Neuronal stem cell (in vitro differentiated cells): Measurements from ENCODE around the gene RECQL5.
"Not testable (repeated sequence)": the region's sequence is repeated elsewhere in the genome, so short reads cannot be mapped to it uniquely, and the experiment has no call there.

Experiments
- DNase-seq: peaks from one replicate; pipeline ENCODE4 v3.0.0-alpha.2; 2013; ENCODE audit warnings: low spot score
- H2AFZ ChIP-seq: one replicate; pipeline ENCODE4 v1.6.1; 2013; ENCODE audit warnings: mild to moderate bottlenecking, low read length, inconsistent platforms
- H2AK5ac ChIP-seq: 2 replicates; pipeline ENCODE4 v1.6.1; 2013; ENCODE audit warnings: low read depth, mild to moderate bottlenecking, inconsistent platforms, low read length, moderate library complexity, mixed read lengths
- H2BK120ac ChIP-seq: 2 replicates; pipeline ENCODE4 v1.6.1; 2013; ENCODE audit warnings: low read depth, mild to moderate bottlenecking, inconsistent platforms, low read length, moderate library complexity, mixed read lengths
- H2BK12ac ChIP-seq: one replicate; pipeline ENCODE4 v1.6.1; 2013; ENCODE audit warnings: low read length, inconsistent platforms
- H2BK15ac ChIP-seq: 2 replicates; pipeline ENCODE4 v1.6.1; 2013; ENCODE audit warnings: mild to moderate bottlenecking, low read length, inconsistent platforms, mixed read lengths
- H2BK5ac ChIP-seq: one replicate; pipeline ENCODE4 v1.6.1; 2013; ENCODE audit warnings: inconsistent platforms, mild to moderate bottlenecking, low read length, moderate library complexity
- H3K14ac ChIP-seq: one replicate; pipeline ENCODE4 v1.6.1; 2013; ENCODE audit warnings: low read length, inconsistent platforms
- H3K18ac ChIP-seq: 2 replicates; pipeline ENCODE4 v1.6.1; 2013; ENCODE audit warnings: low read length, inconsistent platforms
- H3K23ac ChIP-seq: 2 replicates; pipeline ENCODE4 v1.6.1; 2013; ENCODE audit warnings: low read depth, mild to moderate bottlenecking, mixed read lengths, low read length, inconsistent platforms; ENCODE audit not compliant: poor library complexity
- H3K27ac ChIP-seq: replicated peaks from 3 replicates; pipeline ENCODE4 v1.5.1; 2013; ENCODE audit warnings: low read length, inconsistent platforms
- H3K27me3 ChIP-seq, 3 experiments: 2 replicates each; pipeline ENCODE4 v1.6.1; 2013; ENCODE audit warnings: low read length in 3 of 3, mild to moderate bottlenecking in 2 of 3, inconsistent platforms in 1 of 3, low read depth in 1 of 3, mixed read lengths in 1 of 3, moderate library complexity in 1 of 3; ENCODE audit not compliant: control insufficient read depth in 3 of 3, insufficient read depth in 3 of 3
- H3K36me3 ChIP-seq, 2 donors: replicated peaks in 1 of 2; 2 replicates each; pipeline ENCODE4 v1.6.1; 2013; ENCODE audit warnings: low read length in 2 of 2; ENCODE audit not compliant: control insufficient read depth in 2 of 2, insufficient read depth in 2 of 2
- H3K4ac ChIP-seq: 2 replicates; pipeline ENCODE4 v1.6.1; 2013; ENCODE audit warnings: inconsistent platforms, mild to moderate bottlenecking, low read length, moderate library complexity
- H3K4me1 ChIP-seq, 2 donors: 1 replicate in 1 of 2; 2 replicates in 1 of 2; pipeline ENCODE4 v1.6.1; 2013; ENCODE audit warnings: low read length in 2 of 2, low read depth in 1 of 2; ENCODE audit not compliant: control insufficient read depth in 2 of 2, insufficient read depth in 1 of 2
- H3K4me2 ChIP-seq: one replicate; pipeline ENCODE4 v1.6.1; 2013; ENCODE audit warnings: mild to moderate bottlenecking, low read length, inconsistent platforms; ENCODE audit not compliant: insufficient read depth, poor library complexity, severe bottlenecking
- H3K4me3 ChIP-seq, 2 donors: 2 replicates each; pipeline ENCODE4 v1.5.1; 2013; ENCODE audit warnings: low read length in 2 of 2, mild to moderate bottlenecking in 2 of 2, inconsistent platforms in 1 of 2, moderate library complexity in 1 of 2
- H3K79me1 ChIP-seq: one replicate; pipeline ENCODE4 v1.6.1; 2013; ENCODE audit warnings: low read depth, mild to moderate bottlenecking, inconsistent platforms, low read length, moderate library complexity
- H3K9ac ChIP-seq: one replicate; pipeline ENCODE4 v1.6.1; 2013; ENCODE audit warnings: mild to moderate bottlenecking, low read depth, low read length, inconsistent platforms; ENCODE audit not compliant: poor library complexity
- H3K9me3 ChIP-seq, 2 donors: replicated peaks in 1 of 2; 2 replicates each; pipeline versions ENCODE3 to v1.6.1; 2013; ENCODE audit warnings: low read length in 2 of 2, mild to moderate bottlenecking in 2 of 2, inconsistent platforms in 1 of 2, low read depth in 1 of 2, mixed read lengths in 1 of 2, moderate library complexity in 1 of 2; ENCODE audit not compliant: control insufficient read depth in 2 of 2, insufficient read depth in 1 of 2
- H4K8ac ChIP-seq: one replicate; pipeline ENCODE4 v1.6.1; 2013; ENCODE audit warnings: low read depth, mild to moderate bottlenecking, inconsistent platforms, low read length, moderate library complexity
- H4K91ac ChIP-seq: one replicate; pipeline ENCODE4 v1.6.1; 2013; ENCODE audit warnings: low read length, low read depth, mild to moderate bottlenecking, inconsistent platforms; ENCODE audit not compliant: poor library complexity
- WGBS, 2 donors: extraction: QIAGEN DNeasy Blood & Tissue Kit; methylation state at CpG; one replicate each; pipeline ENCODE4 v1.1.7; 2013; ENCODE audit warnings: missing lambda C conversion rate in 2 of 2, mixed read lengths in 1 of 2; ENCODE audit not compliant: insufficient read length in 2 of 2, insufficient replicate concordance in 1 of 2; ENCODE audit errors: extremely low coverage in 2 of 2; 5-methylcytosine and 5-hydroxymethylcytosine counted together

Gene RECQL5

GRCh38 chr17:75595920-75596313, 71.0 kb downstream of the RECQL5 start:
- H4K8ac ChIP-seq, result no peak overlapping the region
- no peak for DNase-seq
- H3K79me1 ChIP-seq, result peaks cover 3% of the 10 kb centered on the region
- H3K23ac ChIP-seq, result peak overlapping the region; percentile 94
- H3K4me2 ChIP-seq, result no peak overlapping the region
- H2BK15ac ChIP-seq, result peak overlapping the region; percentile 67
- no CpG with 5 or more reads among the region's 6 CpGs for WGBS, 2 donors
- H2BK12ac ChIP-seq, result no peak overlapping the region
- no peak overlapping the region for H3K14ac ChIP-seq
- no peak overlapping the region for H2AK5ac ChIP-seq
- H3K4ac ChIP-seq, result no peak overlapping the region
- no peak overlapping the region for H3K9ac ChIP-seq
- no peak overlapping the region for H2BK5ac ChIP-seq
- H2BK120ac ChIP-seq, result no peak overlapping the region
- no peaks in the 10 kb centered on the region for H3K9me3 ChIP-seq
- no peaks in the 10 kb centered on the region for H3K4me1 ChIP-seq
- no peak overlapping the region for H3K4me3 ChIP-seq
- H3K27me3 ChIP-seq, result peaks cover 0 to 29% (median 0%) of the 10 kb centered on the region in 3 experiments
- no peaks in the 10 kb centered on the region for H3K36me3 ChIP-seq
- no peak overlapping the region for H2AFZ ChIP-seq
- no peak overlapping the region for H3K27ac ChIP-seq
- H4K91ac ChIP-seq, result no peak overlapping the region
- H3K18ac ChIP-seq, result no peak overlapping the region

- Histone ChIP-seq H3K18ac (peak overlapping the region; percentile 41), H2AK5ac (peak overlapping the region; percentile 47), H3K14ac (no peak overlapping the region), H3K36me3 (no peaks in the 10 kb centered on the region), H3K79me1 (peaks cover 3% of the 10 kb centered on the region), H3K9ac (no peak overlapping the region), H4K91ac (no peak overlapping the region), H3K27me3 (peaks cover 0 to 34% (median 1%) of the 10 kb centered on the region in 3 experiments), H4K8ac (no peak overlapping the region), H2BK12ac (no peak overlapping the region), H3K4me2 (no peak overlapping the region), H2BK15ac (no peak overlapping the region), H2BK5ac (no peak overlapping the region), H3K4me3 (no peak overlapping the region), H3K4me1 (no peaks in the 10 kb centered on the region), H3K9me3 (no peaks in the 10 kb centered on the region), H3K4ac (no peak overlapping the region), H2BK120ac (no peak overlapping the region), H2AFZ (no peak overlapping the region), H3K27ac (no peak overlapping the region), H3K23ac (peak overlapping the region; percentile 85)
- no peak for DNase-seq
- WGBS, 2 donors, result no CpG with 5 or more reads among the region's 13 CpGs
These were observed 71.6 kb downstream of the RECQL5 start for GRCh38 chr17:75595284-75595919.

GRCh38 chr17:75594499-75595283, 72.3 kb downstream of the RECQL5 start:
- no peak overlapping the region for H3K4me2 ChIP-seq
- H3K4me1 ChIP-seq, result no peaks in the 10 kb centered on the region
- H2BK15ac ChIP-seq, result no peak overlapping the region
- H3K18ac ChIP-seq, result peak overlapping the region; percentile 0
- peak overlapping the region; percentile 53 for H2BK5ac ChIP-seq
- H2AFZ ChIP-seq, result no peak overlapping the region
- no peaks in the 10 kb centered on the region for H3K9me3 ChIP-seq
- H3K4ac ChIP-seq, result peak overlapping the region; percentile 93
- peak overlapping the region; percentile 17 for H4K8ac ChIP-seq
- H3K27me3 ChIP-seq, result peaks cover 0 to 35% (median 7%) of the 10 kb centered on the region in 3 experiments
- H2BK120ac ChIP-seq, result no peak overlapping the region
- WGBS, 2 donors, result no CpG with 5 or more reads among the region's 28 CpGs
- H3K27ac ChIP-seq, result no peak overlapping the region
- H2AK5ac ChIP-seq, result peak overlapping the region; percentile 47
- peaks cover 3% of the 10 kb centered on the region for H3K79me1 ChIP-seq
- peak overlapping the region; percentile 85 for H3K23ac ChIP-seq
- H3K4me3 ChIP-seq, result no peak overlapping the region
- no peak for DNase-seq
- H3K14ac ChIP-seq, result peak overlapping the region; percentile 94
- peak overlapping the region; percentile 38 for H3K9ac ChIP-seq
- H3K36me3 ChIP-seq, result no peaks in the 10 kb centered on the region
- H4K91ac ChIP-seq, result peak overlapping the region; percentile 1
- H2BK12ac ChIP-seq, result peak overlapping the region; percentile 4

GRCh38 chr17:75593430-75593829, 73.5 kb downstream of the RECQL5 start:
- no CpG with 5 or more reads among the region's 9 CpGs for WGBS, 2 donors

More at GRCh38 chr17:75593430-75593829, 73.5 kb downstream of the RECQL5 start:
- H2BK15ac ChIP-seq, H3K36me3 ChIP-seq, H4K8ac ChIP-seq, H2BK5ac ChIP-seq, DNase-seq, H3K4ac ChIP-seq, H3K9me3 ChIP-seq, H3K14ac ChIP-seq, H2AK5ac ChIP-seq, H2AFZ ChIP-seq, H3K4me1 ChIP-seq, H3K4me2 ChIP-seq, H3K9ac ChIP-seq, H4K91ac ChIP-seq, H3K4me3 ChIP-seq, H2BK120ac ChIP-seq, H3K79me1 ChIP-seq, H3K18ac ChIP-seq, H3K23ac ChIP-seq, H2BK12ac ChIP-seq, H3K27ac ChIP-seq: not testable (repeated sequence)
- H3K27me3 ChIP-seq, result peaks cover 0 to 38% (median 8%) of the 10 kb centered on the region in 3 experiments
